PC-9 (cell line): ENCODE data around the gene TRIO. TPM values are rescaled to one million over a fixed set of nuclear protein-coding genes. Genes with fewer than 3 reads are reported as not detected.
"Not testable (repeated sequence)": the region's sequence is repeated elsewhere in the genome, so short reads cannot be mapped to it uniquely, and the experiment has no call there.

ENCODE experiments used
- BruUV-seq: library from RNA; stranded (reverse); fragments of 400-500 nt; replicated peaks from 2 replicates; lab custom pipeline; 2021; lab: Mats Ljungman, UMichigan
- CTCF ChIA-PET: fragments of 300-600 bp; sonication (Branson Sonifier 250); formaldehyde crosslinking; loops from one replicate; lab custom pipeline; 2022; ENCODE audit warnings: antibody characterized with exemption; lab: Charles Lee
- POLR2A ChIA-PET: fragments of 300-600 bp; sonication (Branson Sonifier 250); formaldehyde crosslinking; loops from one replicate; lab custom pipeline; 2022; ENCODE audit warnings: antibody characterized with exemption; ENCODE audit not compliant: unreplicated experiment; lab: Charles Lee
- DNase-seq, 2 experiments: peaks; one replicate each; pipeline versions ENCODE4 v3.0.0 to v3.0.0-alpha.2; 2015 to 2022; ENCODE audit warnings: mixed read lengths in 1 of 2
- H2AFZ ChIP-seq: fragments of 200-600 bp; sonication (generic); 2 replicates; pipeline ENCODE4 v1.8.1; 2017; ENCODE audit warnings: antibody characterized with exemption
- H3F3A ChIP-seq: fragments of 200-600 bp; sonication (generic); 2 replicates; pipeline ENCODE4 v1.8.1; 2017; ENCODE audit warnings: antibody characterized with exemption, mild to moderate bottlenecking, low read depth; ENCODE audit not compliant: insufficient read depth
- H3K27ac ChIP-seq: fragments of 200-600 bp; sonication (generic); 2 replicates; pipeline ENCODE4 v1.6.1; 2016; ENCODE audit warnings: mixed run types
- H3K27me3 ChIP-seq: fragments of 200-600 bp; sonication (generic); 2 replicates; pipeline ENCODE4 v1.6.1; 2016; ENCODE audit warnings: low read depth, mixed run types; ENCODE audit not compliant: insufficient read depth
- H3K36me3 ChIP-seq: fragments of 200-600 bp; sonication (generic); 2 replicates; pipeline ENCODE4 v1.6.1; 2016; ENCODE audit warnings: low read depth, mixed run types
- H3K4me1 ChIP-seq: fragments of 200-600 bp; sonication (generic); replicated peaks from 2 replicates; pipeline ENCODE4 v1.6.1; 2016; ENCODE audit warnings: mixed run types; ENCODE audit not compliant: insufficient read depth
- H3K4me2 ChIP-seq: fragments of 200-600 bp; sonication (generic); 2 replicates; pipeline ENCODE4 v1.6.1; 2017; ENCODE audit warnings: mixed run types
- H3K4me3 ChIP-seq: fragments of 200-600 bp; sonication (generic); 2 replicates; pipeline ENCODE4 v1.6.1; 2016; ENCODE audit warnings: mixed run types
- H3K79me2 ChIP-seq: fragments of 200-600 bp; sonication (generic); 2 replicates; pipeline ENCODE4 v1.6.1; 2017; ENCODE audit warnings: low read depth, mixed run types
- H3K9me2 ChIP-seq: fragments of 200-600 bp; sonication (generic); 2 replicates; pipeline ENCODE4 v1.8.1; 2017; ENCODE audit warnings: mild to moderate bottlenecking; ENCODE audit not compliant: insufficient read depth
- H3K9me3 ChIP-seq: fragments of 200-600 bp; sonication (generic); 2 replicates; pipeline ENCODE4 v1.8.1; 2016; ENCODE audit warnings: low read depth; ENCODE audit not compliant: insufficient read depth
- H4K20me1 ChIP-seq: fragments of 200-600 bp; sonication (generic); 2 replicates; pipeline ENCODE4 v1.8.1; 2017; ENCODE audit not compliant: insufficient read depth
- CTCF ChIP-seq: fragments of 200-600 bp; sonication (generic); conservative IDR thresholded peaks from 2 replicates; pipeline ENCODE4 v1.6.1; 2017; ENCODE audit warnings: mixed run types, antibody characterized with exemption, mild to moderate bottlenecking, moderate library complexity
- EZH2 ChIP-seq: fragments of 200-600 bp; sonication (generic); IDR thresholded peaks from 2 replicates; pipeline ENCODE4 v1.8.0; 2017; ENCODE audit warnings: antibody characterized with exemption, low read depth
- intact Hi-C: fragments of 100-400 bp; cut with micrococcal nuclease; formaldehyde crosslinking; loops from one replicate; pipeline ENCODE4 v1.10.0; 2022; ENCODE audit not compliant: unreplicated experiment
- total RNA-seq: library from RNA; stranded (reverse); gene quantifications from 2 replicates; pipeline ENCODE4 v1.2.3, GENCODE V29; 2021

Gene TRIO
- total RNA-seq, 1 experiment from 2014 or later: 596 TPM

DNA sequence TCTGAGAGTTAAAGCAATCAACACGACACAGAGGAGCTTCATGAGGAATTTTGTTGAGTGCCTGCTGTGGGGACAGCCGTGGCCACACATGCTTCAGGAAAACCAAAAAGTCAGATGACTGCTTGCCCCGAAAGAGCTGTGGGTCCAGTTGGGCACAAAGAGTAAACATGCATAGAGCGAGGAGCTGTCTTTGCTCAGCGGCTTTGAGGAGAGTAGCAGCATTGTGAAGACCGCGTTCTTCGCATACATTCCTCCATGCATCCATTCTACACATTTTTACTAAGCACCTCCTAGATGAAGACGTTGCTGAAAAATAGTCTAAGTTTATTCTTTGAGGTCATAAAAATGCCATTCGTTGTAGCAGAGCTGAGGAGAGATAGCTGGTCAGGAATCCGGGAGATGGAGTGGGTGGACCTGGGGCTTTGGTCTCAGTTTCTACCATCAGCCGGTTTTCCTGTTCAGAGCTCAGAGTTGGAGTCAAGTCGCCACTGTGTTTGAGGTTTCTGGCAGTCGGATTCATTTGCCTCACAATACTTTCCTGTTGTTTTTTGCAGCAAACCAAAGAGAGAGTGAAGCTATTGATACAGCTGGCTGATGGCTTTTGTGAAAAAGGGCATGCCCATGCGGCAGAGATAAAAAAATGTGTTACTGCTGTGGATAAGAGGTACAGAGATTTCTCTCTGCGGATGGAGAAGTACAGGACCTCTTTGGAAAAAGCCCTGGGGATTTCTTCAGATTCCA lies 243.9 kb downstream of the TRIO start:
- CTCF ChIA-PET: interaction anchor here (0.6 kb wide), 2 partner anchors 13 to 339 kb away, joined by 4 to 5 read pairs; no protein-coding TSS in a partner anchor

DNA sequence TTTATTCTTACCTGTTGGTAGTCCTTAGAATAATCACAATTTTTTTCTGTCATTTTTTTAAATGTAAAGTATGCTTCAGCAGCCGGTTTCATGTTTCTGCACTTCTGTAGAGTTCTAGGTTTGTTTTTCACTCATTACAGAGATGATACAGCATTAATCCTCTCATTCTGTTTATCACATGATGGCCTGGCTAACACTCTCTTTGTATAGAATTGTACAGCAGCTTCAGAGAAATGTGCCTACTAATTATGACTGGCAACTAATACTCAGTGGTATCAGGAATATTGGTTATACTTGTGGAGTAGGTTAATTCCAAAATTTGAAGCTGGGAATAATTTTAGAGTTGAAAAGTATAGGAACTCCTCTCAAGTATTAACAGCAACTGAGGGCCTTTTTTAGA lies 245.6 kb downstream of the TRIO start:
- Histone ChIP-seq H3K4me1 (no peaks in the 10 kb centered on the region), H3K4me2 (no peak overlapping the region), H3K4me3 (no peak overlapping the region), H2AFZ (no peak overlapping the region), H3K9me2 (no peaks in the 10 kb centered on the region), H3K79me2 (no peaks in the 10 kb centered on the region), H3K27me3 (no peaks in the 10 kb centered on the region), H3K27ac (no peak overlapping the region), H3F3A (peaks cover 13% of the 10 kb centered on the region), H3K36me3 (peaks cover 35% of the 10 kb centered on the region), H4K20me1 (no peaks in the 10 kb centered on the region; the same call in 1 of the 2 replicates), H3K9me3 (no peaks in the 10 kb centered on the region)
- intact Hi-C loops: no loop called here
- no peak for DNase-seq
- no peak for TF ChIP-seq EZH2
- TF ChIP-seq CTCF: no peak
- POLR2A ChIA-PET: interaction anchor here (0.7 kb wide), 1 partner anchor 353 kb away, joined by 8 read pairs; no protein-coding TSS in a partner anchor
- CTCF ChIA-PET: interaction anchor here (0.6 kb wide), 1 partner anchor 41 kb away, joined by 4 read pairs; no protein-coding TSS in a partner anchor
- no TSS peak for BruUV-seq

More for the DNA sequence above, 243.9 kb downstream of the TRIO start:
- no peak overlapping the region for H2AFZ ChIP-seq
- H3K9me3 ChIP-seq: no peaks in the 10 kb centered on the region
- no peaks in the 10 kb centered on the region for H3K4me1 ChIP-seq
- POLR2A ChIA-PET: no interaction called here
- H3K79me2 ChIP-seq: no peaks in the 10 kb centered on the region
- no peak for DNase-seq
- no peaks in the 10 kb centered on the region for H3K27me3 ChIP-seq
- H3K4me3 ChIP-seq: no peak overlapping the region
- intact Hi-C loops: no loop called here
- no TSS peak for BruUV-seq
- no peaks in the 10 kb centered on the region for H3K9me2 ChIP-seq
- no peak overlapping the region for H3K4me2 ChIP-seq
- H3F3A ChIP-seq: peaks cover 15% of the 10 kb centered on the region
- peaks cover 30% of the 10 kb centered on the region for H3K36me3 ChIP-seq
- peaks cover 2% of the 10 kb centered on the region; the same call in 1 of the 2 replicates for H4K20me1 ChIP-seq
- H3K27ac ChIP-seq: no peak overlapping the region
- TF ChIP-seq EZH2: no peak
- TF ChIP-seq CTCF: no peak

GRCh38 chr5:14392552-14392951 lies 249.4 kb downstream of the TRIO start:
- H3K36me3 ChIP-seq: peaks cover 37% of the 10 kb centered on the region
- CTCF ChIA-PET: interaction anchor here (0.7 kb wide), 1 partner anchor 14 kb away, joined by 8 read pairs; no protein-coding TSS in a partner anchor
- H3F3A ChIP-seq: peaks cover 21% of the 10 kb centered on the region

More at GRCh38 chr5:14392552-14392951, 249.4 kb downstream of the TRIO start:
- DNase-seq, H4K20me1 ChIP-seq, H3K4me3 ChIP-seq, H2AFZ ChIP-seq, POLR2A ChIA-PET, H3K4me2 ChIP-seq, intact Hi-C loops, BruUV-seq, H3K27me3 ChIP-seq, H3K9me2 ChIP-seq, H3K4me1 ChIP-seq, H3K79me2 ChIP-seq, H3K9me3 ChIP-seq, H3K27ac ChIP-seq: not testable (repeated sequence)
